Esophagus squamous epithelium (tissue), 4 donors: ENCODE results near the gene ENTREP3.

Experiments used
- CTCF ChIP-seq, 6 experiments: fragments of 450-650 bp in 4 of 6; fragments of 200-600 bp in 2 of 6; sonication (generic) in 2 of 6; IDR thresholded peaks; one replicate each; pipeline ENCODE4 v1.5.1; 2016 to 2019; ENCODE audit warnings: antibody characterized with exemption in 6 of 6, mild to moderate bottlenecking in 4 of 6, moderate library complexity in 4 of 6
- POLR2A ChIP-seq, 4 donors: fragments of 450-650 bp; IDR thresholded peaks; one replicate each; pipeline ENCODE4 v1.6.1; 2017; ENCODE audit warnings: antibody characterized with exemption in 4 of 4, mild to moderate bottlenecking in 4 of 4, moderate library complexity in 3 of 4

DNA sequence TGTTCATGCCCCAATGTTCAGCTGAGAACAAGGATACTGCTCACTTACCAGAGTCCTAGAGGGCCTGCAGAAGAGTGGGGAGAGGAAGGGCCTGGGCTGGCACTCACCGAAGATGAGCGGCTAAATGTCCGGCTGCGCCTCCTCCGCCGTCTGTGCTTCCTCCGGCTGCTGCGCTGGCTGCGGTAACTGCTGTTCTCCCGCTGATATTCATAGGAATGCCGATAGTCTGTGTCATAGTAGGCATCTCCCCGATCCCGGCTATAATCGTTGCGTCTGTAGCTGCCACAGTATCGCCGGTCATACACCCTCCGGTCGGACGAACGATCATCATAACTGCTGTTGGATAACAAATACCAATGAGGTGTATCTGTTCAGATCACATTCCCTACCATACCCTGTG is 14.1 kb upstream of the ENTREP3 start:
- TF ChIP-seq POLR2A (IDR thresholded peaks at IDR 0.05) (no peak), CTCF (IDR thresholded peaks at IDR 0.05) (no peak)
